Mucosa of stomach (tissue), 1 donor: ENCODE data around the gene LEO1.

Experiments used
- H3K27me3 ChIP-seq: one replicate; pipeline ENCODE4 v1.7.0; 2013; ENCODE audit warnings: mild to moderate bottlenecking, low read length; ENCODE audit not compliant: control insufficient read depth, insufficient read depth
- H3K36me3 ChIP-seq: one replicate; pipeline ENCODE4 v1.7.0; 2013; ENCODE audit warnings: low read length; ENCODE audit not compliant: control insufficient read depth, insufficient read depth
- H3K4me1 ChIP-seq: one replicate; pipeline ENCODE4 v1.7.0; 2013; ENCODE audit warnings: mild to moderate bottlenecking, low read length; ENCODE audit not compliant: control insufficient read depth, insufficient read depth
- H3K4me3 ChIP-seq: one replicate; pipeline ENCODE4 v1.7.0; 2013; ENCODE audit warnings: low read length
- H3K9ac ChIP-seq: one replicate; pipeline ENCODE4 v1.7.0; 2013; ENCODE audit warnings: mild to moderate bottlenecking, low read length, moderate library complexity
- H3K9me3 ChIP-seq: one replicate; pipeline ENCODE4 v1.7.0; 2013; ENCODE audit warnings: mild to moderate bottlenecking, low read length, moderate library complexity; ENCODE audit not compliant: control insufficient read depth
- donor health status: Pancreatic carcinoma.

Gene LEO1

GRCh38 chr15:51952805-51953204 is 18.8 kb downstream of the LEO1 start:
- Histone ChIP-seq H3K9ac (no peak overlapping the region), H3K4me1 (no peaks in the 10 kb centered on the region), H3K4me3 (no peak overlapping the region), H3K36me3 (peaks cover 4% of the 10 kb centered on the region), H3K9me3 (no peaks in the 10 kb centered on the region), H3K27me3 (no peaks in the 10 kb centered on the region)

DNA sequence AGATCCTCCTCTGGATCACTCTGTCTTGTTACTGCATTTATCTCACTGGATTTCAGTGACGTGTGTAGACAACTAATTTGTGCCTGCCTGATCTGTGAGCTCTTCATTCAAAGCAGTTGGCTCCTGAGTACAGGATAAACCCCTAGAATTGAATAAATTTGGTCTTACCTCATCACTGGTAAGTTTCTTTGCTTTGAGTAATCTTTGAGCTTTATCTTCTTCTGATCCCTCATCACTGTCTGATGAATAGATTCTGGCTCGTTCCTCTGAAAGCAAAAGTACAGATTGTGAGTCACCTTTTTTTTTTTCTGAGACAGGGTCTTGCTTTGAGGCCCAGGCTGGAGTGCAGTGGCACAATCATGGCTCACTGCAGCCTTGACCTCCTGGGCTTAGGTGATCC is 24.5 kb downstream of the LEO1 start:
- Histone ChIP-seq H3K9me3 (no peaks in the 10 kb centered on the region), H3K36me3 (peaks cover 8% of the 10 kb centered on the region), H3K4me3 (no peak overlapping the region), H3K9ac (no peak overlapping the region), H3K4me1 (no peaks in the 10 kb centered on the region), H3K27me3 (no peaks in the 10 kb centered on the region)

DNA sequence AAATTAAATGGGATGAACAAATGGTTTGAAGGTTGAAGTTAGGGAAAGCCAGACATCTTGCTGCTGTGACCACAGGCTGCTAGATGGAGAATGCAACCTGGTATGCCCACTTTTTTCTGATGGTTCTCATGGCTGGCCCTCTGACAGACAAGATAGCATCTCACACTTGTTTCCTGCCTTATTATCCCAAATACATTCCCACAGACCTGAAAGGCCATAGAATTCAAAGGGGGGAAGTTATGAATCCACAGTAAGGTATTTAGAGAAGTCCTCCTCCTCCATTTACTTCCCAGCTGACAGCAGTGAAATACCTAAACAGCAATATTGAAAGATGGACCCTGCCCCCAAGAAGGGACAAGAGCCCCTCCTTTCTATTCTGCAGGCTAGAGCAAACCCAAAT is 32.4 kb downstream of the LEO1 start:
- Histone ChIP-seq H3K9me3 (no peaks in the 10 kb centered on the region), H3K27me3 (no peaks in the 10 kb centered on the region), H3K36me3 (peaks cover 5% of the 10 kb centered on the region), H3K4me1 (no peaks in the 10 kb centered on the region), H3K4me3 (no peak overlapping the region), H3K9ac (no peak overlapping the region)

DNA sequence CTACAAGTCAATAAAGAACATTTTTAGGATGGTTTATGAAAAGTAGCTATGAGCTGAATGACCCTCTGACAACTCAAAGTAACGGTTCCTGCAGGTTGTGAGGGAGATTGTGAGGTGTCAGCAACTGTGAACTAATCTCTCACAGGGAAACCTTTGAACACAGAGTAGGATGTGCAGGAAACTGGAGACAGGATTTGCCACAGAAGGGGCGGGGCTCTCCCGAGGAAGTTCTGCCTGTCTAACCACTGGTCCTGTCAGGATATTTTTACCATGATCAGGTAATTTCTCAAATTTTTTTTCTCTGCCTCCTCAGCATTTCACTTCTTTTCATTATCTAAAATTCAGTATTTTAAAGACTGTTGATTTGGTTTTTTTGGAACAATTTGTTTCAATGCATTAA is 33.3 kb downstream of the LEO1 start:
- Histone ChIP-seq H3K4me1 (no peaks in the 10 kb centered on the region), H3K9me3 (no peaks in the 10 kb centered on the region), H3K27me3 (no peaks in the 10 kb centered on the region), H3K36me3 (peaks cover 9% of the 10 kb centered on the region), H3K4me3 (no peak overlapping the region), H3K9ac (no peak overlapping the region)

- H3K9ac ChIP-seq, result no peak overlapping the region
- H3K4me1 ChIP-seq, result no peaks in the 10 kb centered on the region
- H3K9me3 ChIP-seq, result no peaks in the 10 kb centered on the region
- no peak overlapping the region for H3K4me3 ChIP-seq
- H3K27me3 ChIP-seq, result no peaks in the 10 kb centered on the region
- peaks cover 4% of the 10 kb centered on the region for H3K36me3 ChIP-seq
Measured at GRCh38 chr15:51936105-51936478, 35.5 kb downstream of the LEO1 start.

DNA sequence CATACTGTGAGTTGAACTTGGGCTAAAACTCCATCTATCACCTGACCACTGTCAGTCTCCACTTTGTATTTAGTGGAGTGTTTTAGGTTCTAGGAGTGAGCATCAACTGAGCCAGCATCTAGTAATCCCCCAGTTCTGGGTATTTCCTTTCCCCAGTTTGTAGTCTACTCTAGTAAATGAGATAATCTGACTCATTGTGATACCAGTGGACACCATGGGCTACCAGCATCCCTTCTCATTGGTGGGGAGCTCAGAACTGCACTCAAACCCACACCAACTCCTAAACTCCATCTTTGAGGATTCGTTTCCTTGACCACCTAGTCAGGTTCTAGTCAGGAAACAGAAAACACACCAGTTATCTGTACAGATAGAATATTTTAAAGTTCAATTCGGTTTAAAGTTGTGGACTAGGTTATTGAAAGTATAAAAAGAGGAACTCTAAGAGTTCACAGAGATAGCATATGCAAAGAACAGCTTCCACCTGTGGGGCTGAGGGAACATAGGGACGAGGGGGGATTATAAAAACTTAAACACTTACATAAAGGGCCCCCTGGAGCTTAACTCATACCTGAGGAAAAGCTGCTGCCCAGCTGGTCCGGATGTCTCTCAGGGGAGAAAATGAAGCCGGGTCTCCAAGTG is 36.0 kb downstream of the LEO1 start:
- Histone ChIP-seq H3K4me3 (no peak overlapping the region), H3K9ac (no peak overlapping the region), H3K36me3 (peaks cover 4% of the 10 kb centered on the region), H3K9me3 (no peaks in the 10 kb centered on the region), H3K27me3 (no peaks in the 10 kb centered on the region), H3K4me1 (no peaks in the 10 kb centered on the region)

- H3K27me3 ChIP-seq, result no peaks in the 10 kb centered on the region
- no peaks in the 10 kb centered on the region for H3K9me3 ChIP-seq
- no peaks in the 10 kb centered on the region for H3K4me1 ChIP-seq
- H3K9ac ChIP-seq, result no peak overlapping the region
- H3K4me3 ChIP-seq, result no peak overlapping the region
- peaks cover 4% of the 10 kb centered on the region for H3K36me3 ChIP-seq
Measured at GRCh38 chr15:51932161-51932560, 39.4 kb downstream of the LEO1 start.

- Histone ChIP-seq H3K4me3 (no peak overlapping the region), H3K9me3 (no peaks in the 10 kb centered on the region), H3K36me3 (peaks cover 4% of the 10 kb centered on the region), H3K4me1 (no peaks in the 10 kb centered on the region), H3K9ac (no peak overlapping the region), H3K27me3 (no peaks in the 10 kb centered on the region)
Measured at GRCh38 chr15:51931638-51932037, 39.9 kb downstream of the LEO1 start.

DNA sequence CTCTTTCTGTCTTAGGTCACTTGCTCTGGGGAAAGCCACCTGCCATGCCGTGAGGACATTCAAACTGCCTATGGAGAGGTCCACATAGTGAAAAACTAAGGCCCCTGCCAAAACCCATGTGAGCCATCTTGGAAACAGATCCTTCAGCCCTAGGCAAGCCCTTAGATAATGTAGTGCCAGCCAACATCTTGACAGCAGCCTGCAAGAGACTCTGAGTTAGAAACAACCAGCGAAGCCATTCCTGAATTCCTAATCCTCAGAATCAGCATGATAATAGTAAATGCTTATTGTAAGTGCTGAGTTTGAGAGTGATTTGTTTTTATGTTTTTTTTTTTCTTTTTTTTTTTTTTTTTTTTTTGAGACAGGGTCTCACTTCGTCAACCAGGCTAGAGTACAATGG is 40.6 kb downstream of the LEO1 start:
- Histone ChIP-seq H3K27me3 (no peaks in the 10 kb centered on the region), H3K4me3 (no peak overlapping the region), H3K4me1 (no peaks in the 10 kb centered on the region), H3K9me3 (no peaks in the 10 kb centered on the region), H3K36me3 (peaks cover 4% of the 10 kb centered on the region), H3K9ac (no peak overlapping the region)

GRCh38 chr15:51926809-51927208 is 44.8 kb downstream of the LEO1 start:
- Histone ChIP-seq H3K9me3 (no peaks in the 10 kb centered on the region), H3K4me3 (no peak overlapping the region), H3K27me3 (no peaks in the 10 kb centered on the region), H3K36me3 (peaks cover 4% of the 10 kb centered on the region), H3K4me1 (no peaks in the 10 kb centered on the region), H3K9ac (no peak overlapping the region)

DNA sequence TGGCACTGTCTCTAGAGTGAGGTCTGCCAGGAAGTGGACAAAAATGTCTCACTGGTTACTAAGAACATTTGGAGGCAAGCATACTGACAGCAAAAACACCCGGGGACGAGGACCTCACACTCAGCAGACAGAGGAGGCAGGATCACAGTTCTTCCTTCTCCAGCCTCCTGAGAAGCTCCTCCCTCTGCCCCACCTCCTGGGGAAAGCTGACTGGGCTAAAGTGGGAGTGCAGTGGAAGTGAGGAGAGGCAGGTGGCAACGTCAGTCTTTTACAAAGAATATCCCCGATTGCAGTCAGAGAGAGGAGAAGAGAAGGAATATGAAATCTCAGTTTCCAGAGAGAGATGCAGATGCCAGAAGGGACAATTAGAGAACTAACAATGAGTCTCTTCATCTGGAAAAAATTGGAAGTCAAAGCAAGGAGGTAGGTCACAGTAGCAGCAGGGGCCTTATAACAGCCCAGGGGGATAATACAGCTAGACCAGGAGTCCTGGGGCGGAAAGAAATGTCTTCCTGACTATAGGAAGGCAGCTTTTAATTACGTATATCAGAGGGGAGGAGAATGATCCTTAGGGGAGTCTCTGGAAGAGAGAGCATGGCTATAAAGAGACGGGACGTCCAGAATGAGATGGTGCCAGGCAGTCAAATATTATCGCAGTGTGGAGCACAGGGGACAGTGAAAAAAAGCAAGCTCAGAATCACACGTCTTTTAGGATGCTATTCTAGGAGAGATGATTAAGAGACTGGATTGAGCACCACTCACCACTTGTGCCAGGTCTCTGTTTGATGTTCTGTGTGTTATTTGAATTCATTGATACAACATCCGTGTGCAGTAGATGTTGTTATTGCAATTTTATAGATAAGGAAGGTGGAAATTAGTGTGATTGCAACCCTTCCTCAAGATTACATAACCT is 47.2 kb downstream of the LEO1 start:
- no peaks in the 10 kb centered on the region for H3K27me3 ChIP-seq
- H3K4me1 ChIP-seq, result no peaks in the 10 kb centered on the region
- no peaks in the 10 kb centered on the region for H3K9me3 ChIP-seq
- H3K9ac ChIP-seq, result no peak overlapping the region
- H3K4me3 ChIP-seq, result no peak overlapping the region
- H3K36me3 ChIP-seq, result peaks cover 8% of the 10 kb centered on the region

DNA sequence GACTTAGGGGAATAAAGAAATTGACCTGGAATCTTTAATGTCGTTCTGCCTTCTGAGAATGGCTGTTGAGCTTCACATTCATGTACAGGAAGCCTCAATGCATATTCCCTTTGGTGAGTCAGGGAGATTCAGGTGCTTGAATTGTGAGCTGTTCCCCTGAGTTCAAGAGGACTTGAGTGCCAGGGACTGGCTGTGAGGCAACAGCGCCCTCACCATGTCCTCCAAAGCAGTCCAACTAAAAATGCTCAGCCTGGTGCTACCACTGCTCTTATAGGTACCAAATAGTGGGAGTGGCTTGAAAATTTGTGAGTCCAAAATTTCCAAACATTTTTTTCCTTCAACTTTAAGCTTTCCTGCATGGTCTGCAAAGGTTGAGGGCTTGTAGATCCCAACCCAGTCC is 54.1 kb downstream of the LEO1 start:
- Histone ChIP-seq H3K9me3 (no peaks in the 10 kb centered on the region), H3K27me3 (no peaks in the 10 kb centered on the region), H3K4me1 (no peaks in the 10 kb centered on the region), H3K36me3 (peaks cover 3% of the 10 kb centered on the region), H3K4me3 (no peak overlapping the region), H3K9ac (no peak overlapping the region)
